H1 (cell line): ENCODE measurements around the gene IFT122. TPM values are rescaled to one million over a fixed set of nuclear protein-coding genes. Genes with fewer than 3 reads are reported as not detected.

Source experiments
- CTCF ChIA-PET: fragments of 300-600 bp; sonication (Branson Sonifier 250); formaldehyde crosslinking; loops from one replicate; lab custom pipeline; 2021; ENCODE audit not compliant: partially characterized antibody; lab: Charles Lee
- POLR2A ChIA-PET: fragments of 300-600 bp; sonication (Branson Sonifier 250); formaldehyde crosslinking; loops from one replicate; lab custom pipeline; 2021; ENCODE audit warnings: inconsistent platforms; ENCODE audit not compliant: partially characterized antibody; lab: Charles Lee
- DNase-seq, 2 experiments: peaks; one replicate each; pipeline versions ENCODE4 v3.0.0 to v3.0.0-alpha.2; 2010 to 2022; ENCODE audit warnings: low spot score in 2 of 2, low read depth in 1 of 2, mixed read lengths in 1 of 2
- FAIRE-seq: peaks from 2 replicates; lab custom pipeline; 2011; peaks lifted over from hg19 to GRCh38; lab: Jason Lieb, UNC
- H2AFZ ChIP-seq: 2 replicates; pipeline ENCODE4 v1.8.1; 2012; ENCODE audit warnings: low read length, inconsistent platforms
- H2AK5ac ChIP-seq: 2 replicates; pipeline ENCODE4 v1.6.1; 2013; ENCODE audit warnings: low read depth, low read length
- H2BK120ac ChIP-seq: replicated peaks from 2 replicates; pipeline ENCODE3; 2013; ENCODE audit warnings: low read depth, low read length, inconsistent platforms
- H2BK12ac ChIP-seq: 2 replicates; pipeline ENCODE4 v1.6.1; 2013; ENCODE audit warnings: low read depth, low read length
- H2BK15ac ChIP-seq: 2 replicates; pipeline ENCODE4 v1.6.1; 2013; ENCODE audit warnings: low read length
- H2BK20ac ChIP-seq: 2 replicates; pipeline ENCODE4 v1.6.1; 2013; ENCODE audit warnings: low read length
- H2BK5ac ChIP-seq: 2 replicates; pipeline ENCODE4 v1.6.1; 2013; ENCODE audit warnings: low read depth, low read length
- H3K14ac ChIP-seq: 2 replicates; pipeline ENCODE4 v1.6.1; 2013; ENCODE audit warnings: inconsistent platforms; ENCODE audit not compliant: insufficient read length
- H3K18ac ChIP-seq: 2 replicates; pipeline ENCODE4 v1.6.1; 2013; ENCODE audit warnings: low read length; ENCODE audit errors: extremely low read depth
- H3K23ac ChIP-seq: 2 replicates; pipeline ENCODE4 v1.6.1; 2013; ENCODE audit warnings: inconsistent platforms; ENCODE audit not compliant: insufficient read length
- H3K23me2 ChIP-seq: 2 replicates; pipeline ENCODE4 v1.6.1; 2013; ENCODE audit warnings: low read depth, low read length
- H3K27ac ChIP-seq: 2 replicates; pipeline ENCODE4 v1.6.1; 2011; ENCODE audit warnings: low read depth, low read length, inconsistent platforms
- H3K27me3 ChIP-seq, 4 experiments: replicated peaks in 1 of 4; 1 replicate in 1 of 4; 2 replicates in 3 of 4; pipeline versions ENCODE4 v1.6.1 to v1.8.1; 2011 to 2013; ENCODE audit warnings: low read length in 3 of 4, mild to moderate bottlenecking in 3 of 4, inconsistent platforms in 2 of 4, mixed read lengths in 2 of 4, moderate library complexity in 1 of 4; ENCODE audit not compliant: control insufficient read depth in 3 of 4, insufficient read depth in 3 of 4; ENCODE audit errors: extremely low read depth in 1 of 4
- H3K36me3 ChIP-seq, 4 experiments: 2 replicates each; pipeline versions ENCODE4 v1.6.1 to v1.8.1; 2011 to 2013; ENCODE audit warnings: mild to moderate bottlenecking in 4 of 4, low read length in 3 of 4, moderate library complexity in 2 of 4, control low read depth in 1 of 4, inconsistent platforms in 1 of 4; ENCODE audit not compliant: insufficient read depth in 4 of 4, control insufficient read depth in 2 of 4
- H3K4ac ChIP-seq: replicated peaks from 2 replicates; pipeline ENCODE3; 2013; ENCODE audit warnings: low read length, low read depth, mixed read lengths, inconsistent platforms; ENCODE audit not compliant: insufficient read length
- H3K4me1 ChIP-seq, 4 experiments: replicated peaks in 1 of 4; 1 replicate in 1 of 4; 2 replicates in 3 of 4; pipeline versions ENCODE4 v1.6.1 to v1.8.1; 2011 to 2013; ENCODE audit warnings: low read length in 3 of 4, inconsistent platforms in 2 of 4, mixed read lengths in 1 of 4; ENCODE audit not compliant: insufficient read depth in 4 of 4, control insufficient read depth in 3 of 4
- H3K4me2 ChIP-seq, 2 experiments: 2 replicates each; pipeline versions ENCODE4 v1.6.1 to v1.8.1; 2011 to 2013; ENCODE audit warnings: low read depth in 2 of 2, low read length in 2 of 2, control low read depth in 1 of 2, inconsistent platforms in 1 of 2, mild to moderate bottlenecking in 1 of 2; ENCODE audit not compliant: insufficient read depth in 1 of 2
- H3K4me3 ChIP-seq, 4 experiments: fragments of 200-600, 300-600 bp in 1 of 4; sonication (generic), shearing (Covaris generic), sonication (Bioruptor Twin) in 1 of 4; 2 replicates each; pipeline versions ENCODE4 v1.5.1 to v1.8.1; 2011 to 2016; ENCODE audit warnings: low read length in 4 of 4, low read depth in 3 of 4, control low read depth in 2 of 4, inconsistent platforms in 2 of 4, mild to moderate bottlenecking in 2 of 4, mixed read lengths in 1 of 4, moderate library complexity in 1 of 4; ENCODE audit not compliant: insufficient read depth in 2 of 4; ENCODE audit errors: extremely low read depth in 1 of 4
- H3K56ac ChIP-seq: replicated peaks from 2 replicates; pipeline ENCODE3; 2013; ENCODE audit warnings: low read depth, mild to moderate bottlenecking, mixed read lengths, low read length, inconsistent platforms; ENCODE audit not compliant: insufficient read length
- H3K79me1 ChIP-seq: 2 replicates; pipeline ENCODE4 v1.6.1; 2013; ENCODE audit warnings: low read depth, low read length, control low read depth
- H3K79me2 ChIP-seq, 2 experiments: 2 replicates each; pipeline versions ENCODE4 v1.6.1 to v1.8.1; 2012 to 2013; ENCODE audit warnings: low read length in 2 of 2, mild to moderate bottlenecking in 2 of 2, inconsistent platforms in 1 of 2; ENCODE audit not compliant: insufficient read depth in 2 of 2, control insufficient read depth in 1 of 2
- H3K9ac ChIP-seq, 4 experiments: replicated peaks in 1 of 4; 1 replicate in 1 of 4; 2 replicates in 3 of 4; pipeline versions ENCODE4 v1.6.1 to v1.8.1; 2011 to 2013; ENCODE audit warnings: low read depth in 3 of 4, low read length in 3 of 4, control low read depth in 2 of 4, mild to moderate bottlenecking in 2 of 4, moderate library complexity in 2 of 4, inconsistent platforms in 1 of 4; ENCODE audit errors: extremely low read depth in 1 of 4
- H3K9me3 ChIP-seq, 2 experiments: 2 replicates each; pipeline versions ENCODE4 v1.6.1 to v1.8.1; 2012 to 2013; ENCODE audit warnings: mild to moderate bottlenecking in 2 of 2, moderate library complexity in 2 of 2, control low read depth in 1 of 2, inconsistent platforms in 1 of 2, low read depth in 1 of 2, low read length in 1 of 2, mixed read lengths in 1 of 2; ENCODE audit not compliant: insufficient read depth in 2 of 2
- H4K20me1 ChIP-seq, 2 experiments: replicated peaks in 1 of 2; 2 replicates each; pipeline versions ENCODE3 to v1.8.1; 2011 to 2013; ENCODE audit warnings: inconsistent platforms in 2 of 2, low read length in 2 of 2, mild to moderate bottlenecking in 1 of 2; ENCODE audit not compliant: insufficient read depth in 2 of 2, control insufficient read depth in 1 of 2
- H4K5ac ChIP-seq: 2 replicates; pipeline ENCODE4 v1.6.1; 2013; ENCODE audit warnings: low read length, low read depth, mixed read lengths, inconsistent platforms; ENCODE audit not compliant: insufficient read length
- H4K8ac ChIP-seq: 2 replicates; pipeline ENCODE4 v1.8.0; 2013; ENCODE audit warnings: mild to moderate bottlenecking, moderate library complexity, low read length, inconsistent platforms; ENCODE audit not compliant: insufficient read depth; ENCODE audit errors: extremely low read depth
- H4K91ac ChIP-seq: replicated peaks from 2 replicates; pipeline ENCODE3; 2013; ENCODE audit warnings: low read length, mixed read lengths, inconsistent platforms; ENCODE audit not compliant: insufficient read length
- CEBPB ChIP-seq: IDR thresholded peaks from 2 replicates; pipeline ENCODE4 v1.6.1; 2012; ENCODE audit warnings: low read depth, low read length
- CHD2 ChIP-seq: IDR thresholded peaks from 2 replicates; pipeline ENCODE4 v1.6.1; 2012; ENCODE audit warnings: low read length, improper control_type of control experiment
- CTCF ChIP-seq, 3 experiments: IDR thresholded peaks; 1 replicate in 2 of 3; 2 replicates in 1 of 3; pipeline versions ENCODE4 v1.5.1 to v1.6.1; 2011; ENCODE audit warnings: low read length in 3 of 3, mild to moderate bottlenecking in 3 of 3, inconsistent platforms in 2 of 3, low read depth in 1 of 3, moderate library complexity in 1 of 3; ENCODE audit not compliant: insufficient read depth in 1 of 3; ENCODE audit errors: control extremely low read depth in 1 of 3
- EGR1 ChIP-seq: IDR thresholded peaks from 2 replicates; pipeline ENCODE4 v1.6.1; 2011; ENCODE audit warnings: low read depth, low read length, borderline replicate concordance
- RAD21 ChIP-seq, 2 experiments: IDR thresholded peaks in 1 of 2; conservative IDR thresholded peaks in 1 of 2; 2 replicates each; pipeline ENCODE4 v1.6.1; 2011; ENCODE audit warnings: low read depth in 2 of 2, low read length in 2 of 2, improper control_type of control experiment in 1 of 2, inconsistent platforms in 1 of 2, mild to moderate bottlenecking in 1 of 2, moderate library complexity in 1 of 2
- RXRA ChIP-seq: IDR thresholded peaks from 2 replicates; pipeline ENCODE4 v1.6.1; 2011; ENCODE audit warnings: low read depth, mild to moderate bottlenecking, low read length, moderate library complexity; ENCODE audit not compliant: insufficient read depth
- SUZ12 ChIP-seq: fragments of 200-600 bp; sonication (generic); IDR thresholded peaks from 2 replicates; pipeline ENCODE4 v1.6.1; 2012; ENCODE audit warnings: mild to moderate bottlenecking, inconsistent platforms, low read length, moderate library complexity, mixed read lengths
- WGBS, 2 experiments: shearing (Covaris generic) in 1 of 2; methylation state at CpG; one replicate each; pipeline versions ENCODE4 v1.1.6 to v1.1.7; 2013 to 2015; ENCODE audit warnings: low lambda C conversion rate in 2 of 2, mixed read lengths in 2 of 2, inconsistent platforms in 1 of 2, low coverage in 1 of 2, missing lambda C conversion rate in 1 of 2; ENCODE audit not compliant: insufficient replicate concordance in 2 of 2, insufficient coverage in 1 of 2, insufficient read length in 1 of 2; ENCODE audit errors: extremely low coverage in 1 of 2, missing lambda C conversion rate in 1 of 2; 5-methylcytosine and 5-hydroxymethylcytosine counted together
- polyA plus RNA-seq, 7 experiments: library from polyadenylated mRNA; depleted of rRNA in 3 of 7; stranded (reverse) in 5 of 7; unstranded in 2 of 7; fragments of >200 nt in 5 of 7; fragments of 200-250 nt in 2 of 7; gene quantifications; 1 replicate in 5 of 7; 2 replicates in 1 of 7; 4 replicates in 1 of 7; pipeline versions ENCODE4 v1.2.1 to v1.2.3, GENCODE V29; 2011 to 2013; ENCODE audit warnings: missing spikeins in 2 of 7, mixed read lengths in 2 of 7
- total RNA-seq: library from RNA; stranded (reverse); fragmentation: NEBNext Ultra II Directional; extraction: Animal tissue kit (Norgen Biotek cat#: 25700); gene quantifications from 2 replicates; pipeline ENCODE4 v1.2.1, GENCODE V29; 2021

Gene IFT122
- total and polyA plus RNA-seq, 2 of the 8 experiments (the other 6 are each of a cell fraction or from before 2014, with no cell fraction given): 23.7 to 25.1 TPM

GRCh38 chr3:129421988-129422745, 17.9 kb upstream of the IFT122 start:
- TF ChIP-seq RXRA: no peak
- TF ChIP-seq CTCF (IDR thresholded peaks at IDR 0.05; ENCODE audit: control extremely low read depth in 1 of 3, insufficient read depth in 1 of 3, low read depth in 1 of 3, low read length in 3 of 3): peak; percentile 26 to 50 (median 44)
- TF ChIP-seq CEBPB: no peak
- TF ChIP-seq RAD21 (IDR thresholded peaks at IDR 0.05 in 1 of 2, conservative IDR thresholded peaks at IDR 0.05 in 1 of 2; ENCODE audit: low read depth in 2 of 2, low read length in 2 of 2): peak in 1 of 2 experiments; percentile 41; a peak in 2 of 4 replicates
- TF ChIP-seq CHD2: no peak
- no peak for TF ChIP-seq SUZ12
- TF ChIP-seq EGR1: no peak
- Histone ChIP-seq H3K23ac (no peak overlapping the region), H3K14ac (no peak overlapping the region), H3K36me3 (no peaks in the 10 kb centered on the region), H4K8ac (no peak overlapping the region), H4K5ac (no peak overlapping the region), H3K4me2 (no peak overlapping the region), H3K56ac (no peak overlapping the region), H2AFZ (no peak overlapping the region; the same call in 1 of the 2 replicates), H2BK20ac (no peak overlapping the region), H2BK15ac (no peak overlapping the region), H3K4ac (no peak overlapping the region), H4K91ac (no peak overlapping the region), H3K27ac (no peak overlapping the region), H4K20me1 (peaks cover 0 to under 1% of the 10 kb centered on the region in 2 experiments), H3K4me3 (no peak overlapping the region), H3K9ac (no peak overlapping the region), H2BK12ac (peak overlapping the region; percentile 55; the same call in 1 of the 2 replicates), H3K9me3 (no peaks in the 10 kb centered on the region), H2AK5ac (no peak overlapping the region), H3K23me2 (no peaks in the 10 kb centered on the region; the same call in 1 of the 2 replicates), H3K79me2 (no peaks in the 10 kb centered on the region), H3K4me1 (peaks cover 0 to 11% (median 9%) of the 10 kb centered on the region in 4 experiments; a peak in 6 of 7 replicates), H3K18ac (no peak overlapping the region), H3K79me1 (no peaks in the 10 kb centered on the region), H2BK5ac (no peak overlapping the region), H2BK120ac (no peak overlapping the region), H3K27me3 (peaks cover 0 to 7% (median under 1%) of the 10 kb centered on the region in 4 experiments; a peak in 3 of 7 replicates)
- 83% methylated on average over 6 of the region's 6 CpGs; no CpG with 5 or more reads in 1 of the 2 experiments for WGBS, 2 experiments
- DNase-seq (no peak), FAIRE-seq (no peak)
- CTCF ChIA-PET: interaction anchor here (0.7 to 2.3 kb wide), 13 partner anchors 9 to 78 kb away, joined by 3 to 9 read pairs (median 5); partner anchors contain the start of genes IFT122 and MBD4
- POLR2A ChIA-PET: interaction anchor here (1.0 to 1.6 kb wide), 3 partner anchors 14 to 78 kb away, joined by 3 to 6 read pairs (median 3); partner anchors contain the start of genes IFT122 and MBD4
